Measurements from ENCODE around the gene NLGN1. TPM values are rescaled to one million over a fixed set of nuclear protein-coding genes. Genes with fewer than 3 reads are reported as not detected.

NLGN1 gene
- total RNA-seq, 1 experiment from 2014 or later = 5.2 TPM

DNA sequence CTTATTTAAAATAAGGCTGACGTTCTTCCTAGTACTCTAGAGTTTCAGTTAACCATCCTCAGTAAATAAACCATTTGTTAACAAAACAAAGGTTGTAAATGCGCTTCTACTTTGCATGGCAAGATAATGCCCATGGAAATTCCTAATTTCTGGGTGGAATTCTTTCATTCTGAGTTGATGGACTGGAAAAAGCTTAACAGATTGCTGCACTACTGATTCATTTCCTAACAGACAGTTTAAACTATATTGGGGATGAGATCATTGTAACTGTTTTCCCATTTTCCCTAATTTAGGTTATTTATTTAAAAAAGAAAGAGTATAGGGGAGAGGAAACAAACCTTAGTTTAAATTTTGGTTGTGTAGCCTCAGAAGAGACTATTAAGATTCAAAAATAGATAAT, 342.2 kb downstream of the NLGN1 start:
- Histone ChIP-seq H3K4me2 (ENCODE audit: insufficient read depth, insufficient read length, low read length) (no peak overlapping the region), H2BK5ac (ENCODE audit: insufficient read length, low read length) (no peak overlapping the region), H4K20me1 (ENCODE audit: control insufficient read depth, insufficient read depth, insufficient read length) (no peaks in the 10 kb centered on the region)

More for the DNA sequence above, 342.2 kb downstream of the NLGN1 start:
- no peak overlapping the region for H3K4me3 Mint-ChIP-seq
- no peak overlapping the region for H2AK5ac ChIP-seq (ENCODE audit: insufficient read length, low read length)
- H2BK15ac ChIP-seq (ENCODE audit: low read depth, low read length) = no peak overlapping the region
- peaks cover 2% of the 10 kb centered on the region; the same call in 1 of the 2 replicates for H3K4me1 ChIP-seq (ENCODE audit: insufficient read depth, low read length)
- no peak overlapping the region for H3K27ac ChIP-seq (ENCODE audit: insufficient read length, low read depth, low read length)
- no peak for TF ChIP-seq CTCF (conservative IDR thresholded peaks at IDR 0.05)
- H3K9me3 ChIP-seq (ENCODE audit: control insufficient read depth, low read depth, low read length) = no peaks in the 10 kb centered on the region
- H3K23ac ChIP-seq (ENCODE audit: insufficient read length, low read depth, low read length) = no peak overlapping the region
- peaks cover 2 to 6% of the 10 kb centered on the region in 2 experiments; a peak in 3 of 5 replicates for H3K9me3 Mint-ChIP-seq
- H3K27me3 Mint-ChIP-seq (ENCODE audit: low read depth) = no peaks in the 10 kb centered on the region
- no peak overlapping the region for H3K18ac ChIP-seq (ENCODE audit: insufficient read length, low read depth, low read length)
- no peak overlapping the region for H4K8ac ChIP-seq (replicated peaks; ENCODE audit: insufficient read length, low read depth, low read length)
- no peak overlapping the region for H2BK20ac ChIP-seq (ENCODE audit: low read depth, low read length, poor library complexity, severe bottlenecking)
- H3K79me2 ChIP-seq (ENCODE audit: insufficient read depth, low read length) = no peaks in the 10 kb centered on the region
- H2BK12ac ChIP-seq (ENCODE audit: insufficient read length, low read depth, low read length) = no peak overlapping the region
- peaks cover 20 to 21% of the 10 kb centered on the region in 2 experiments for H3K4me1 Mint-ChIP-seq
- H4K5ac ChIP-seq (ENCODE audit: insufficient read length, low read depth, low read length) = no peak overlapping the region
- H3K27me3 ChIP-seq (ENCODE audit: insufficient read depth, low read length) = no peaks in the 10 kb centered on the region
- no peak overlapping the region for H3K4ac ChIP-seq (ENCODE audit: low read depth, low read length)
- no peak for DNase-seq
- H3K23me2 ChIP-seq (ENCODE audit: insufficient read length, low read depth, low read length, poor library complexity, severe bottlenecking) = no peaks in the 10 kb centered on the region
- no peak overlapping the region for H4K91ac ChIP-seq (ENCODE audit: insufficient read length, low read depth, low read length)
- no peak overlapping the region for H3K14ac ChIP-seq (ENCODE audit: insufficient read depth, low read length)
- no peak overlapping the region for H3T11ph ChIP-seq (ENCODE audit: low read length)
- peaks cover 2 to 15% (median 4%) of the 10 kb centered on the region in 3 experiments; a peak in 3 of 7 replicates for H3K36me3 Mint-ChIP-seq (ENCODE audit: insufficient read depth in 1 of 3, low read depth in 3 of 3)
- H3K56ac ChIP-seq (ENCODE audit: insufficient read length, low read depth, low read length) = no peak overlapping the region
- no peak overlapping the region for H2AFZ ChIP-seq (ENCODE audit: low read length)
- no peak overlapping the region for H2BK120ac ChIP-seq (ENCODE audit: low read depth, low read length, poor library complexity, severe bottlenecking)
- no peak overlapping the region for H3K9ac ChIP-seq (ENCODE audit: extremely low read depth, insufficient read length, low read length)
- WGBS (ENCODE audit: extremely low coverage, insufficient read length, low lambda C conversion rate) = no CpG with 5 or more reads among the region's 2 CpGs
- peak overlapping the region in 1 of 3 experiments; percentile 62; a peak in 1 of 7 replicates for H3K27ac Mint-ChIP-seq
- H3K79me1 ChIP-seq (ENCODE audit: insufficient read depth, low read depth, low read length, poor library complexity, severe bottlenecking) = no peaks in the 10 kb centered on the region

Data from H9 (cell line).